Endometrial microvascular endothelial cells (primary cell): ENCODE results near the gene GCSAM. TPM values are rescaled to one million over a fixed set of nuclear protein-coding genes. Genes with fewer than 3 reads are reported as not detected.

Source experiments
- in situ Hi-C: cut with HindIII; loops from 2 replicates; pipeline ENCODE4 v1.10.0; 2017; ENCODE audit warnings: low sequenced_read_pairs, low pct_unique_long_range_greater_than_20kb; ENCODE audit errors: inconsistent ontology term
- total RNA-seq: library from RNA; depleted of rRNA; stranded (reverse); fragments of >200 nt; gene quantifications from one replicate; pipeline ENCODE4 v1.2.3, GENCODE V29; 2015; ENCODE audit errors: inconsistent ontology term

The GCSAM gene
- total RNA-seq, 1 donor from 2014 or later = not detected

DNA sequence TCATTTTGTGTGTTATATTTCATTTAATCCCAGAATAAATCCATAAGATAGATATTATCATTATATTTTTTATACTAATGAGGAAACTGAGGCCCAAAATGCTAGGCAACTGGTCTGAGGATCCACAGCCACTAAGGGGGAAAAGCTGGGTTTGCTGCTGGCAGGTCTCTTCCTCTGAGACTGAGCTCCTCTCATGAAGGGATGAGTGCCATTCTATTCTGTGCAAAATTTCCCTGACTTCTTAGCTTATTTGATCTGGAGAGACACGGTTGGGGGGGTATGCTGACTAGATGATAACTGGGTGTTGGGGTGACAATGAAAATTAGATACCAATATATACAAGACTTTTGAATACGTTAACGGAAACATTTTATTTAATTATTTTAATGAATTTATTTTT is 1.9 kb downstream of the GCSAM start:
- in situ Hi-C loops = no loop called here

DNA sequence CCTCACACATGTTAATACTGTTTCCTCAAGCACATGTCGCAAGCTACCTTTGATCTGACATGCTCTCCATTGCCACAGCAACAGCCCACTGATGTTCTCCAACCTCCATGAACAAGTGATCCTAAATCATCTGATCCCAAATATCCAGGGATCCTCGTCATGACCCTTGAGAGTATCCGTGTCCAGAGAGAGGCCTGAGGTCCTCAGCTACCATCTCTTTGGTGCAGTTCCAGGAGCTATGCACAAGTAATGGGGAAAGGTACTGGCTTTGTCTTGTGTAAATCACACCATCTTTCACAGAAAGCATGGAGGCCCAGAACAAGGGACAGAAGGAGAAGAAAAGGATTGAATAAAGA is 2.4 kb downstream of the GCSAM start:
- in situ Hi-C loops = no loop called here

DNA sequence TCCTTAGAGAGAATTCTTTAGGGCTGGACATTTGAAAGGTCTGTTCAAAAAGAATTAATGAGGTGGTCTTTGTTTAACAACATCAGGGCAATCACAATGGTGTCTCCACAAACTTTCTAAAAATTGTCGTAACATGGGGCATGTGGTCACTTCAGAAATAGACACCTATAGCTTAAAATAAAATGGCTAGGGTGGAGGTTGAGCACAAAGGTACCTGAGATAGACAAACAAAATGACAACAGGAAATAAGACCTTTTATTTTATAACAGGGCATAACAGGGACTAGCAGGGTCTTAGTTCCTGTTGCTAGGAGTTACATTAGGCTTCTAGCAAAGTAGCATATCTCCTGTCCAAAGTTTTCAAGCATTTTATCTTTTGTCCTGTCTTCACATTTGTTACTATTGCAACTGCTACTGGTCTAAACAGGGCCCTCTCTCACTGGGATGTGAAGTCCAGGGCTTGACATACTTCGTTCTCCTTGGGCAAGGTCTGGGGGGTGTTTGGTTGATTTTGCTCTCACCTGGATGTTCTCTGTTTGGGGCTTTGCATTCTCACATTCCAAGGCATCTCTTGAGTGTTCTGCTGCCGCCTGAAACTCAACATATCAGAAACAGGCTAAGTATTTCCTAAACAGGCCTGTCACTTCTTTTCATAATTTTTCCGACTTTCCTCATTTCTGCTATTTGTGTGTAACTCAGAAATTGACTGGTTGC is 3.0 kb downstream of the GCSAM start:
- in situ Hi-C loops = no loop called here

DNA sequence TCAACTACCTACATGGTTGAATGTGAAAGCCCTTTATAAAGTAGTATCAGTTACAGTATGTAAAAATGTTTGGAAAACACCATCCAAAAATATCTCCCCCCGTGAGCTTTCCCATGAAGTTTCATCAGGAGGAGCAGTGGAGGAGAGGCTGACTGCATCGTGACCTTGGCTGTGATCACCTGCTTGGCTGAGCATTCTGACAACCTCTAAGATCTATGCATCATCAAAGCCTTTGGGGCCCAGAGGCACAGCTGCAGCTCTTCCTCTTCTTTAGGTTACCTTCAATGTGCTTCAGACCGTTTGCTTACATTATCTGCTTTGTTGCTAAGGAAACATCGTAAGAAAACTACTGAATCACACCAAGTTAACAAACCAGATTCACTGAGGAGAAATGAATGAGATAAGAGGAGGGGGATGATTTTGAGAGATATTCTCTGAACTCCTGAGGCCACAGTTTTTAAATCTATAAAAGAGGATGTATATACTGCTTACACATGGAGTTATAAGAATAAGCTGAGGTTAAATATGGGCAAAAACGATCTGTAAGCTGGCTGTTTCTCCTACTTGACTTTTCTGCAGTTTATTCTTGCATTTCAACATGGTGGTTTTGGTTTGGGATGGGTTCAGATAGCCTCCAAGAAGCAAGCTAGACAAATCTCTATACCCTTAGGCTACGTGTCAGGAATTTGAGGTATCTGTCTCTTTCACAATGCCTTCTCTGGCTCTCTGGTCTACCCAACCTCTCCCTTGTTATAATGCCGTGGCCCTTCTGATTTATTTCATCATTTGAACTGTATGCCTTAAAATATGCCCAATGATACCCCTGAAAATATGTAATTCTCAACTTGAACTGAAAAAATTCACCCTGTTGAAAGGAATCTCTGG is 4.0 kb downstream of the GCSAM start:
- in situ Hi-C loops = no loop called here

DNA sequence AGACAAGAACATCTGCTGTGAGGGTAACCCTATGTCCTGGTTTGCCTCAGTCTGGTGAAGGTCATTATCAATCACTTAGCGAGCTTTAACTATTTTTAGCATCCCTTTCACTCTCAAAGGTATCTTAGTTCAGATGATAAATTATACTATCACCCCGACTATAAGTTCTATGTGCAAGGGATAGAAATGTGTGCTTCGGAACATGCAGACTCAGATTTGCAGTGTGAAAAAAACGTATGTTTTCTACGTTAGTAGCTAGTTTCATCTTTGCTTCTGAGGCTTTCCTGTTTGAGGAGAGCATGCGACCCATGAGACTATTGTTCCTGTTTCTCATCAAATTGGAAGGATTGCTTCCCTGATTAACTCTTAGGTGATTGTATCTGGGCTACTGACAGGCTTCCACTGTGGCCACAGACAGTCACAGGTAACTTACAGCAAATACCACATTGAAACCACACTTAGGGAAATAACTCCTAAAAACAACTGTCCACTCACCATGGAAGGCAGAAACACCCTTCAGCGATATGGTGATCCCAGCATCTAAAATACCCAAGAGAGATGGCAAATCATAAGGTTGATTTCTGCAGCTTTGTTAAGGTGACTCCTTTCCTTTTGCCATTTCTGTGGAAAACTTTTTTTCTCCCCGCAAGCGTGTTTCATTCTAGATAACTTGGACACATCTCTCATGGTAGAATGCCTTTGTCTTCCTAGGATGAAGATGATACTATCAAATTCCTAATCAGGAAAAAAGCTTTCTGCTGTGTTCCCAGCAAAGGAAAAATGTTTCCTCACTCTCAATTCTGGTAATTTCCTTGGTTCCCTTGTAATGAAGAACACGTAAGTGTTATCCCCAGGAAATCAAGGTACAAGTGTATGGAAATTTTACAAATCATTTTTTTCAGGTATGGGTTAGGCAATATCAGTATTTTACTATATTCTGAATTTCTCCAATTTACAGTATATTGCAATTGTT is 5.2 kb downstream of the GCSAM start:
- in situ Hi-C loops = no loop called here

DNA sequence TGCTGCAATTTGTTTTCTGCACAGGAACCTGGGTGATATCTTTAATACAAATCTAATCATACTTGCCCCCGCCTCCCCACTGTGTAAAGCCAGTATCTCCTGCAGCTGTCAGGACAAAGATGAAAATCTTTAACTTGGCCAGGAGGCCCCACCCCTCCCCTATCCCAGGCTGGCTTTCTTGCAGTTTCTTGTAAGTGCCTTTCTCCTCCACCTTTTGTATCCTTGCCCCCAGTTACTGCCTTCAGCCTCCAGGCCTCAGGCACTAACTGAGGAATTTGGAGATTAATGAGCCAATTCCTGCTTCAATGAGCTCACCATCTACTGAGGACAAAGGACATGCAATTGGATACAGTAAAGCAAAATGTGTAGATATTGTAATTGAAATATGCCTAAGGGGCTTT is 6.5 kb downstream of the GCSAM start:
- in situ Hi-C loops = no loop called here

DNA sequence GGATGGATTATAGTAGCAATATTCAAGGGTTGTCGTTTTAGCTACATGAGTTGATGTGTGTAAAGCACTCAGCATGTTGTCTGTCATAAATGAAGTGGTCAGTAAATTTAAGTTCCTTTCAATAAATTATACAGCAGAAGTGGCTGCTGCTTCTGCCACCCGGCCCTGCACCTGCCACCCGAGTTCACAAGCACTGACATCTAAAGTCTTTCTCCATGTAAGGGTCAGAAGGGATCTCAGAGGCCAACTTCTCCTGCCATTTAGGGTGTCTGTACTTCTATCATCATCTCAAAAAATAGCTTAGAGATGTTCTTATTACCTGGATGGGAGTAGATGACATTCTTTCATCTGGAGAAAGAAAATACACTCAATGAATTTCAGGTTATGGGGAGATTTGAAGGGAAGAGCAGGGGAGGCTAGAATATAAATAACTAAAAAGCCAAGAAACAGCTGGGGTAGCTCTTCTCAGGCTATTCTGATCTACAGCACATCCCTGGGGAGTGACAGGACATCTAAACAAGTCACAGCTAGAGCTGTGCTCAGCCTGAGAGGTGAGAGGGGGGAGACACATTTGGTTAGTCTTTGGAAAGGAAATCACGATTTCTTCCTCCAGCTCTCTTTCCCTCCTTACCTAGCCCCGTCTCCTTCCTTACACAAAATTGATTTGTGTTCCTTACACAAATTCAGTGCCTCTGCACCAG is 8.0 kb downstream of the GCSAM start:
- in situ Hi-C loops = no loop called here

DNA sequence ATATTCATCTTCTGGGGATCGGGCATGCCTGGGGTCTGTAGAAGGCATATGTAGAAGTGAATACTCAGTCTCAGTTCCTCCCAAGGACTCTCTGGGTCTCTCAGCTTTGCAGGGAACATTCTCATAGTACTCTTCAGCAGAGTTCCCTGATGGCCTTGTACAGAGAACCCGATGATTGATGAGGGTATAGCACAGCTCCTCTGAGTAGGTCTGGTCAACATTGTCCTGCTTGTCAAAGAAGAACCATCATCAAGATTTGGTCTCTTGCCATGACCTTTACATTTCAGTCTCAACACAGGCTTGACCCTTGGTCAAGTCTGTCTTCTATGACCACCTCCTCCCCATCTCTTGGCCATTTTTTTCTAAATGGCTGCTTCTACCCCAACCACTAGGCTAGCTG is 9.5 kb downstream of the GCSAM start:
- in situ Hi-C loops = no loop called here

DNA sequence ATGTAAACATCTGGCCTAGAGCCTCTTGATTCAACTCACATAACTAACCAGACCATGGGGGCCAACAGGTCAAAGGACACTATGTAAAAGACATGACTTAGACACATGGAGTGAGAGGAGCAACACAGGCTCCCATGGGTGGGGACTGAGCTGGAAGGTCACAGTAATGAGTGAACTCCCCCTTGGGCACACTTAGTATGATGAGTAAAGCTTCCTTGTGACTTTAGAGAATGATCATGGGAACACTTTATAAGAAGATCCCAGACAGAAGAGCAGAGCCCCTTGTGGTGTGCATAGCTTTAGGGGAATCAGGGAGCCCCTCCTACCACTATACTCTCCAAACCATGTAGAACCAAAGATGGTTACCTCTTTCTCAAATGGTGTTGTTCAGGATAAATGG is 10.2 kb downstream of the GCSAM start:
- in situ Hi-C loops = no loop called here

DNA sequence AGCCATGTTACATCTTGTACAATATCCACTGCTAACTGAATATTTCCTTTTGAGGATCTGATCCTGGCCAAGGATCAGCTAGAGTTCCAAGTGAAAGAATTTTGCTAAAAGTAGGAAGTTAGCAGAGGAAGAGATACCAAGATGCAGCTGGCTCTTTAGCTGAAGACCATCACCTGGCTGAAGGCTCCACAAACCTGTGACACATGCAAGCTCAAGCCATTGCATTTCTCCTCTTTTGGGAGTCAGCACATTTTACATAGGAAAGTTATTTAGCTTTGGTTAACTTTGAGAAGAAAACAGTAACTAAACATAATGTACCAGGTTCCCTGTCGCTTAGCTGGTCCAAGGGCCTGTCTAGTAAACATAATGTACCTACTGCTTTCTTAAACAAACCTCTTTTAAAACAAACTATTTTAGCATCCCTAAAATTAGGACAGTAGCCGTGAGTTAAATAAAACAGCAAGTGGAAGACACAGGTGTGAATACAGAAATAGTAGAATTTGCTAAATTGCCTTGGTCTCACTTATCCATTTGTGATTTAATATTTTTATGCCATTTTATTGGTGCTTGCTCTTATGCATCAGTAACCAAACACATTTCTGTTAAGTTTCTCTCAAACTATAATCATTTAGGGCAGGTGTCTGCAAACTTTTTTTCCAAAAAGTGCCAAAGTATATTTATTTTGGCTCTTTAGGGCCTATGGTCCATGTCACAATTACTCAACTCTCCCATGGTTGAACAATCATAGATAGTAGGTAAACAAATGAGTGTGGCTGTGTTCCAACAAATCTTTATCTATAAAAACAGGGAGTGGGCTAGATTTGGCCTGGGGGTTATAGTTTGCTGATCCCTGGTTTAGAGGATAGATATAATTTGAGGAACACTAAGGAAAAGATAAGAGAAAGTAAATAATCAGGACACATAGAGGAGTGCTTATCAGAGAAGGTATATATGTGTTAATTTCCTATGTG is 11.2 kb downstream of the GCSAM start:
- in situ Hi-C loops = no loop called here

DNA sequence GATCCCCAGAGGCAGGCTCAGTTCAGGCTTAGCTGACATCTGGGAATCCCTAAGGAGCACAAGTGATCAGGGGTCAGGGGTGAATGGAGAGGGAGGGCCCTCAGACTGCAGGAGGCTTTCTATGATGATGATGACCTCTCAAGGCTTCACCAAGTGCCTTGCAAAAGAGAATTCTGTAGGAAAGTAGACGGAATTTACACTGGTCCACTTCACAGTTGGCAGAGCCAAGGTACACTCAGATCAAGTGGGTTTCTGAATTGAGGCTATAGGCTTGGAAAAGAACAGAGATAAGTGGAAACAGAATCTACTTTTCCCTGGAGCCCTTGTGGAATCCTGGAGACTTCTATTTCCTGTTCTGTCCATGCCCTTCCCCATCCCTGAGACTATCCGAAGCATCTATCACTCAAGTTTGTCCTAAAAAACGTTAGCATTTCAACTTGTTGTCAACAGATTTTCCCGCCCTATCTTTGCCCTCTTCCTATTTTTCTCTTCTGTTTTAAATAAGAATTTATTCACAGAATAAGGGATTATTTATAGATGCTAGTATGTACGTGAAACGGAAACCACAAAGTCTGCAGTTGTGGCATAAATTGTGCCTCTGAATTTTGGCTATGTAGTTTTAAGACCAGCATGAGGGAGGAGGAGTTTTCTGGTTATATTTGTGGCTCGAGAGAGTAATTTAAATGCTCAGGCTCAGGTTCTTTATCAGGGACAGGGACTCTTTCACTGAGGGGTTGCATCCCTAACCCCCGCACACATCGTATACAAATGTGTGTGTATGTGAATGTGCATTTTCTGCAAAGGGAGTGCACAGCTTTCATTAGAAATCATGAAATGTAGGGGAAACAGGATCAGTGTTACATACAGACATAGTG is 12.8 kb downstream of the GCSAM start:
- in situ Hi-C loops = no loop called here

DNA sequence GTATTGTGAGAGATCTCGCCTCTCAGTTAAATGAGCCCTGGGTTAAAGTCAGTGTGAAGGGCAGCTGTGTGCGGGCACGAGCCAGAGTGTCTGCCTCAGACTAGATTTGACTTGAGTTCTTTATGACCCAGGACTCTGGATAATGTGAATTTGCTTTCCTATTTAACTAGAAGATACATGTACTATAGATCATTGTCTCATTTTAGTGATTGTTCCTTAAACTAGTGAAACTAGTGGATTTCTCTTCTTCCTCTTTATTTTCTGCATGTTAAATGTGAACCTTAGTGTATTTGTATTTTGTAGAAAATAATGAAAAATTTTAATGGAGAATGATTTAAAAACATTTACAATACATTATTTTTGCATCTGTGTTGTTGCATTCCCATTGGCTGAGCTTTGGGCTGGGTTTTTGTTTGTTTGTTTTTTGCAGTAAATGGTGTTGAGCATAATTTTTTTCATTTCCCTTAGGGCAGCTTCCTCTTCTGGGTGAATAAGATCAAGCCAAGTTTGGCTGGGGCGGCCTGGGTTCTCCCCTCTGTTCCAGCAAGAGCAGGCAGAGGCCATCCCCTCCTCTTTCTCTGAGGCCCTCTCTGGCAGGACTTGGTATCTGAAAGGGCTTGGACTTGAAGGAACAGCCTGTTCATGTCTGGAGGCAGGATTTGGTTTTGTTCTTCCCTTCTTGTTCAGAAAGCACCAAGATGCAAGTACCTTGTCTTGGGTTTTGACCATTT is 15.0 kb downstream of the GCSAM start:
- in situ Hi-C loops = no loop called here

DNA sequence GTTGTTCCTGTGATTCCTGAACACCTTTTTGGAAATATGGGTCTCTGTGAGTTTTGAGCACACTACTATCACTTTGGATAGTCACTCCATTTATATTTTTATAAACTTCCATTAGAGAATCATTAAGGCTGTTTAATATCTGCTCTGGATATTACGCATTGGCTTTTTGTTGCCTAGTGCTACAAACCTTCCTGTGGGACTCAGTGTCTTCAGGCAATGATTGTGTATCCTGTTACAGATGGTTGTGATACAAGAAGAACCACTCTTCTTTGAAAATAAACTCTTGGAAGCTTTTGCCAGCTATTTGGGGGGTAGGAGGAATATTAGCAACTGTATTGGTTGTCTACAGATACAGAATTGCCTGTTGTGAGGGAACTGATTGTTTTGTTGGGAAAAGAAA is 15.6 kb downstream of the GCSAM start:
- in situ Hi-C loops = no loop called here

DNA sequence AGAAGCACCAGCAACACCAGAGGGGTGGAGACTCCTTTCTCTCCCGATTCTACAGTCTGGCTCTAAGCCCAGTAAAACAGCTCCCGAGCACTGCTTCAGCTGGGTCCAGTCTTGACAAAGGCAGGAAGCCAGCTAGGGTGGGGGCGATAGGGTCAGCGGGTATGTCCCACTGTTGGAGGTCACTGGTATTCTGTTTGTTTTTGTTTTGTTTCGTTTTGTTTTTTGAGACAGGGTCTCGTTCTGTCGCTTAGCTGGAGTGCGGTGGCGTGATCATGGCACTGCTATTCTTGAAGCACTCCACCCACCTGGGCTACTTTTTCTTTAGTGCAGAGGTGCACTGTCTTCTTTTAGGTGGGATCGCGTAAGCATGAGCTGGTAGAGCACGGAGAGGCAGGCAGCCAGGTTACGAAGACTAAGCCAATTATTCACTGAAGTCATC is 16.3 kb downstream of the GCSAM start:
- in situ Hi-C loops = no loop called here

DNA sequence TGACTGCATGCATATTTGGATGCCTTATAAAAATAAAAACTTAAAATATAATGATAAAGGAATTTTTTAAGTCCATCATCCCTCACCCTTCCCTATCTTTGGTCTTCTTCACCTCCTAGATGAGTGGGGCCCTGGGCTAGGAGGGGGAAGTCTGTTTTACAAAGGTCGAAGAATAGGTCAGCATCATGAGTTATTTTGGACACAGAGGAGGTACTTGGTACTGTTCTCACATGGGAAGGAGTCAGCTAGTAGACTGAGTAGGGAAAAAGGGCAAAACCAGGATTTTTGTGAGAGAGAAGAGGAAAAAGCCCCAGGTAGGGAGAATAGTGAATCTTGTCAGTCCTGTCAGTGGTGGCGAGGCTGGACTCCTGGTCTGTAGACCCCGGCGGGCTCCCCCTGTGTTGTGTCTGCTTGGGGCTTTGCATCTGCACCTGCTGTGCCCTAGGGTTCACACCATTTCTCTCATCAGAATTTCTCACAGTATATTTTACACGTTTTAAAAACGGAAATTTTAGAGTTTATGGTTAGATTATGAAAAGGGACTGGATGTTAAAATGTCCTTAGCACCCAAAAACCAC is 17.2 kb downstream of the GCSAM start:
- in situ Hi-C loops = no loop called here
